NCI-H2107 treated with DMSO at 0.1 percent for 48 hours (cell line): ENCODE measurements around the gene FARS2.

Source experiments
- DNase-seq: peaks from one replicate; lab custom pipeline; 2025; ENCODE audit not compliant: unreplicated experiment; lab: John Stamatoyannopoulos, UW

The FARS2 gene

DNA sequence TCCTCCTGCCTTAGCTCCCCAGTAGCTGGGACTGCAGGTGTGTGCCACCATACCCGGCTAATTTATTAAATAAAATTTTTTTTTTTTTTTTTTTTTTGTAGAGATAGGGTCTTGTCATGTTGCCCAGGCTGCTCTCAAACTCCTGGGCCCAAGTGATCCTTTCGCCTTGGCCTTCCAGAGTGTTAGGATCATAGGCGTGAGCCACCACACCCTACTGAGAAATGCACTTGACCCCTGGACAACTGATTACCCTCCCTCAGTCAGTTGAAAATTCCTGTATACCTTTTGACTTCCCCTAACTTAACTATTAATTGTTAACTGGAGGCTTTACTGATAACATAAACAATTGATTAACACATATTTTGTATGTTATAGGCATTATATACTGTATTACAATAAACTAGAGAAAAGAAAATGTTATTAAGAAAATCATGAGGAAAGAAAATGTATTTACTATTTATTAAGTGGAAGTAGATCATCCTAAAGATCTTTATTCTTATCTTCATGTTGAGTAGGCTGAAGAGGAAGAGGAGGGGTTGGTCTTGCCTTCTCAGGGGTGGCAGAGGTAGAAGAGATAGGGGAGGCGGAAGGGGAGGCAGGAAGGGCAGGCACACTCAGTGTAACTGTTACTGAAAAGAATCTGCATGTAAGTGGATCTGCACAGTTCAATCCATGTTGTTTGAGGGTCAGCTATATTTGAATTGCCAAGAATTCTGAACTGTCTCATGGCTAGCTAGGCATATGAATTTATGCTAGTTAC, 104.3 kb downstream of the FARS2 start:
- no peak for DNase-seq

DNA sequence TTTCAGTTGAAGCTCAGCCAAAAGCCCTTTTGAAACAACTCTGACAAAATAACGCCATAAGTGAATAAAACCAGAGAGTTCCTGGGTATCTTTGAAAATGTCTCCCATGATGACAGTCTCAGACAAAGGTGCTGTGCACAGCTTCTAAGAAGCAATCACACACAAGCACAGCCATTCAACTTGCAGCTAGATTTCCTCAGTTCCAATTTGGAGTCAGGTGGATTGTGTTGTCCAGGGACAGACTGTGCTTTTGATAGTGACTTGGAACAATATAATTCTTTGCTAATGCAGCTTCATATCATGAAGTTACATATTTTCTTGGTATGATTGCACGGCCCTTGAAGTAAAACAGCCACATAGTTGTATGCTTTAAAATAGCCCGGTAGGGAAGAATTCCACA, 105.6 kb downstream of the FARS2 start:
- DNase-seq = no peak

DNA sequence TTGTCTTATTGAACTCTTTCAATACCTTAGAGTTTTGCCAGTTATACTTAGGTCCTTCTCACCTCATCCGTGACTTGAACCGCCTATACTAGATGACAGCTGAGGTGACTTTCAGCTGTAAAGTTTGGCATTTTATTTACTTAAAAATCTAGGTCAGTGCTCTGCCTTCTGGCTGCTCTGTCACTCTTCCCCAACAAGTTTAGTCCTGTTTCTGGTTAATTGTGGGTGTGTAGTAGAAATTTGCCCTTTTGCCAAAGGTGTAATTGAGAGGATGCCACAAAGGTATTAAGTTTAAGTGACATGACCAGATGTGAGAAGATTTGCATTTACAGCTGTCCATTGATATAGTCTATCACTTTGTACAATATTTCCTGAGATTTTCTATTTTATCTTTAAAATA, 106.2 kb downstream of the FARS2 start:
- no peak for DNase-seq

DNA sequence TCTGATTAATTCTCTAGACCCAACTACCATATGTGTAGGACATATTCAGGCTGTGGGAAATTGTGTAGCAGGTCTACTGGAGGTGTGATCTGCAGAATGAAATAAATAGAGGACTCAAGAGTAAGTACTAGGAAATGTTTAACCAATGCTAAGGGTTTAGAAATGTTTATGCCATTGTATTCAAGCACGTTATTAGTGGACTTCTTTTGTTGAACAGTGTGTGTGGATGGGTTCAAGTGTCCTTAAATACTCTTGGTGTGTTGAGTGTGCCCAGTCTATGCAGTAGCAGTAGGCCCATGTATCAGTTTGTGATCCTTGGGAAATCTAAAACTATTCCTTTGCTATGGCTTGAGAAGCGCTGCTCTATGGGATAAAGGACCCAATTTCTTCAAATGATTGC, 112.1 kb downstream of the FARS2 start:
- DNase-seq = no peak

DNA sequence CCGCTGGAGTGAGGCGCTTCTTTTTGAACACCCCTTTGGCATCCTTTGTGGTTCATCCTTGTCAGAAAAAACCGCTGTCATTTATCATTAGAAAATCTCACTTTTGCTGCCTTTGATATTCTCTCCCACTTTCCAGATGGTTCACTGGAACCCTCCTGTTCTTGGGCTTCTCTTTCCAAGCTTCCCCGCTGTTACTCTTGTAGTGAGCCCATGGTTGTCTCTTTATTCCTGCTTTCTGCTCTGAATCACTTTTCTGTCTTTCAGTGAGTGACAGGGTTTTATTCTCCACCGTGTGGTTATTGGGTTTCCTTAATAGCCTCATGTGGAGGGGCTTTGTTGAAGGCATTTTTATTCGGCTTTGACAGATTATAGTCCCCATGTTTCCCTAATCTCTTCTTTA, 117.0 kb downstream of the FARS2 start:
- no peak for DNase-seq

DNA sequence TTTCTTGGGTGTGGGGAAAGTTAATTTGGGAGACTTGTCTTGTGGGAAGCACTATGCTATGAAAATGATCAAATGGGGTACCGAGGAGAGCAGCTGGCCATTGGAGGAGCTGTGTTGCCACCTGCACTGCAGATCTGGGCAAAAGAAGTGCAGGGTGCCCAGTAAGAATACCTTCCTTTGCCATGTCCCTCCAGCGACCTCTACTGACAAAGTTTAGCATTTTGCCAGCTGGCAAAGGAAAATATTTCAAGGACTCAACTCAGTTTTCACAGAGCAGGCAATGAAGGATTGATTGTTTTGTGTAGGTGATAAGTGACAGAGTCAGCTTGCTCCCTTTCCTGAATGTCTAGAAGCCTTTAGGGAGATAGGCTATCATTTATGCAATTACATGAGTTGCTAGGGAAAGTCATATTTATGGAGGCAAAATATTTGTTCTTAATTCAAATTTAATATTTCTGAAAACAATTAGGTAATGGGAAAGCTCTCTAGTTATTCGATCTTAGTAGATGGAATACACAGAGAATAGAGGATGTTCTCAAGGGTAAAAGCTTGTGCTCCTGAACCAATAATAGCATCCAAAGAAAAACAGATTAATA, 118.4 kb downstream of the FARS2 start:
- no peak for DNase-seq

DNA sequence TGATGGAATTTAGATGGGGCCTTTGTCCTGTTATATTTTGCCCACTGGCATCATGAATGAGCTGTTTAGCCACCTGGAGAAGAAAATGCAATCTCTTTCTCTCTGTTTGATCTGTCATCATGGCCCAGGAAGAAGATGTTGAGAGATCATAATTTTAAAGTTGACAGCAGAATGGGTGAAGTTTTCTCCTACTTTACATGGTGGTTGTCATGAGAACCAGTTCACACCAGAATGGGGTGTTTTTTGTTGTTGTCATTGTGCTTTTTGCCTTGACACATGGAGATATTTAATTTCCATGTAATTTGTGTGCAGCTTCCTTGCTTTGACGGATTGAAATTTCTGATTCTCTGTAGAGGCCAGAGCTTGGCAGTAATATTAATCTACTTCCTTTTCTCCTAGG, 122.5 kb downstream of the FARS2 start:
- DNase-seq = no peak

DNA sequence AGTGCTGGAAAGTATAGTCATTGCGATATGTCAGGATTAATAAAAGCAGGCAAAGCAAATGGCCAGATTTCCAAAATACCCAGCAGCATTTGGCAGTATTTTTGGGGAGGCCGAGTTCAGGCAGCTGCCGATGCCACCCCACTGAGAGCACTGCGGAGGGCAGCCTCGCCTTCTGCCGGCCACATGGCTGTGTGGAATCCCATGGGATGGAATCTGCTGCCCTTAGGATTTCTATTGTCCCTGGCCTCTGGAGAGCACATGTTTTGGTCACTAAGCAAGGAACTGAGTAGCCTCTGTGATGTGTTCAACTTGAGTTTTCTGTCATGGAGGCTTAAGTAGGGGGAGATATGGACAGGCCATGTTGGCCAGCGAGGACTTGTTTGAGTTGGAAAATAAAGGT, 123.0 kb downstream of the FARS2 start:
- DNase-seq = no peak

DNA sequence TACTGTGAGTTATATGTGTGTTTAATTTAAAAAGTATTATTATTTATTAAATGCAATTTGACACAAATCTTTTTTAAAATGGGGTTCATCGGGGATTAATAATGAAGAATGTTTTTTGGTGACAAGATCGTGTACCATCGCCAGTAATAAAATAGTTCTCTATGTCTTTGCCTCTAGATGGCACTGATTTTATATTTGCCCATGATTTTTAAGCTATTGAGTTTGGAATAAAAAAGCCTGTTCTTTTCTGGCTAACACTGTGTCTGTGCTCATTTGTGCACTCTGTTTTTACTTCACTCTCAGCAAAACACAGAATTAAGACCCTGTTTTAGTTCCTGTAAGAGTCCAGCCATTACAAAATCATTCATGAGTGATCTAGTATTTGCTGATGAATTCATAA, 127.0 kb downstream of the FARS2 start:
- DNase-seq = no peak

DNA sequence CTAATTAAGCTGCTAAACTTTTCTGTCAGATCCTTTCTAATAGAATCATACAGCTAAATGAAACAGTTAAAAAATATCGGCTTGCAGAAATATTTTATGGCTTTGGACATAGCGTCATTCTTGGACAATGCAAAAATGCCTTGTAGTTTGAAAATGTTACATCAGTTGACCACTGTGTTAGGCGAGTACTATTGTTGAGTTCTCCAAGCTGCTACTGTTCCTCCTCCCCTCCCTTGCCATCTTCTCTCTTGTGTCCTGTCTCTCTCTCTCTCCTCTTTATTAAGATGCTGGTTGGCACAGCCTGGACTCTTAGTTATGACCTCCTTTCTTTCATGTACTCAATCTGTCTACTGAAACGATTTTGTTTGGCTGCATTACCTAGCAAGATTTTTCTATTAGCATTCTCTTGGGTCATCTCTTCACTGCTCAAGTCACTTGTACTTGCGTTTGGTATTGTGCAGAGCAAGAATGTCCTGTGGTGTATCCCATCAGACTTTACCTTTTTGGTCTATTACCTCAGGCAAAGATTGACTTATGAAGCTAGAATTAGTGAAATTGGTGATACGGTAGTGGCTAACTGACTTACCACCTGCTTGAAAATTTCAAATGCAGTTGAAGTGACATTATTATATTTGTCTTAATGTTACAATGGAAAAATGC, 127.9 kb downstream of the FARS2 start:
- no peak for DNase-seq

DNA sequence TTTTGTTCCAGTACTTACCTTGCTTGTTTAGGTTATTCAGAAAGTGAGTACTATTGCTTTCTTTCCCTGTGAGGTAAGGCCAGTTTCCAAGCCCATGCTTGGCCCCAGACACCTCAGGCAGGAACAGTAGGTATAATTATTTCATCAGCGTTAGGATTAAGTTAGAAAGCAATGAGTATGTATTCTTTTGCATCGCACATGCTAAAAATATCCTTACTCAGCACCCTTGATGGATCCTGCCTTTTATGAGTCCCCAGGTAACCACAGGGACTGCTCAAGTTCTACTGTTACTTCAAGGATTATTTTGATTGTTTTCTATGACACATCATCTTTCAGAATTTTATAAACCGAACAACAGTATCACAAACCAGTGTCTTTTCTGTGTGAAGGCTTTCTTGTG, 128.9 kb downstream of the FARS2 start:
- DNase-seq = no peak

DNA sequence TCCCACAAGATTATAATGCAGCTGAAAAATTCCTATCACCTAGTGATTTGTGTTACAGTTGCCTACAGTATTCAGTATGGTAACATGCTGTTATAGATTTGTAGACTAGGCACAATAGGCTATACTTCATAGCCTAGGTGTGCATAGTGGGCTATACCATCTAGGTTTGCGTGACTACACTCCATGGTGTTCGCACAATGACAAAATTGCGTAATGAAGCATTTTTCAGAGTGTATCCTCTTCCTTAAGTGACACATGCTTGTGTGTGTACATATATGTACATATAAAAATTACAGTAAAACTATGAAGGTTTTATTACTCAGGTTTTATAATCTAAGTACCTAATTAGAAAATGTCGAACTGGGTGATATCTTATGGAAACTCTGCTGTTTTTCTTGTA, 133.0 kb downstream of the FARS2 start:
- DNase-seq = no peak

DNA sequence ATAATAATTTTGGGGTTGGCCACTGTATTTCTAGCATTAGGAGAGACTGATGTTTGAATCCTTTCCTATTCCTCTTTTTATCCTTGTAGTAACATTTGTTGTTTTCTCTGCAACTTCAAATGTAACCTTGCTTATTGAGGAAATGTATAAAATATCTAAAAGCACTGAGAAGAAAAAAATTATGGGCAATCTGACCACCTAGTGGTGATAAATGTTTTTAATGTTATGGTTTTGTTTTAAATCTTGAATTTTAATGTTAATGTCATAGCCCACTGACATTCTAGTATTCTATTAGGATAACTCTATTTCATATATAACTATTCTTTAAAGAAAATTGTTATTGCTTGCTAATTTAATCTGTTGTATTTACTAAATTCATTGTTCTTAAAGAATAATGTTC, 134.4 kb downstream of the FARS2 start:
- no peak for DNase-seq

DNA sequence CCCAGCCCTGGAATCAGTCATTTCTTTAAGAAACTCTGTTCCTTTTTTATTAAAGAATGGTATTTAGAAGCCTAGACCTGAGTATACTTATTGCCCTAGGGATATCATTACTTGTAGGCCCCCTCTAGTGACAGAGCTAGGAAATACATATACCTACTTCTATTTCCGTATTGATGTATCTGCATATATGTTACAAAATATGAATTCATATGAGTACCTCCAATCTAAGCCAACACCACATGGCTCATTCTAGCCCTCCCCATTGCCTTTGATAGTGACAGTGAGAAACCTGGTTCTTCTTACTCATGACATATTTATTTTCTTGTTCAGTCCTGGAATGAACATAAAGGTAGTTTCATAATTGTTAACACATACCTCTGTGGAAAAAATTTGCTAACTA, 137.2 kb downstream of the FARS2 start:
- peak; percentile 4 for DNase-seq

DNA sequence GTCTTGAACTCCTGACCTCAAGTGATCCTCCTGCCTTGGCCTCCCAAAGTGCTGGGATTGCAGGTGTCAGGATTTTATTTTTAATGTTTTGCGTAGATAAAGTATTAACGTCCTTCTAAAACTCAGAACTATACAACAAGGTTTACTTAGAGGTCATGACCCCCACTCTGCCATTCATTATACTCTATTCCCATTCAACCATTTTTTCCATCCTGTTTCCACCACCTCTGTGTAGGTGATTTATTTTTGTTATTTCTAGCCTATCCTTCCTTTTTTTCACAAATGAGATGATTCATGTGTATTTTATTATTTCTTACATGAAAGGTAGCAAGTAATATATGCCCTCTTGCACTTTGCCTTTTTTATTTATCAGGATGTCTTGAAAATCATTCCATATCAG, 138.1 kb downstream of the FARS2 start:
- DNase-seq = no peak

DNA sequence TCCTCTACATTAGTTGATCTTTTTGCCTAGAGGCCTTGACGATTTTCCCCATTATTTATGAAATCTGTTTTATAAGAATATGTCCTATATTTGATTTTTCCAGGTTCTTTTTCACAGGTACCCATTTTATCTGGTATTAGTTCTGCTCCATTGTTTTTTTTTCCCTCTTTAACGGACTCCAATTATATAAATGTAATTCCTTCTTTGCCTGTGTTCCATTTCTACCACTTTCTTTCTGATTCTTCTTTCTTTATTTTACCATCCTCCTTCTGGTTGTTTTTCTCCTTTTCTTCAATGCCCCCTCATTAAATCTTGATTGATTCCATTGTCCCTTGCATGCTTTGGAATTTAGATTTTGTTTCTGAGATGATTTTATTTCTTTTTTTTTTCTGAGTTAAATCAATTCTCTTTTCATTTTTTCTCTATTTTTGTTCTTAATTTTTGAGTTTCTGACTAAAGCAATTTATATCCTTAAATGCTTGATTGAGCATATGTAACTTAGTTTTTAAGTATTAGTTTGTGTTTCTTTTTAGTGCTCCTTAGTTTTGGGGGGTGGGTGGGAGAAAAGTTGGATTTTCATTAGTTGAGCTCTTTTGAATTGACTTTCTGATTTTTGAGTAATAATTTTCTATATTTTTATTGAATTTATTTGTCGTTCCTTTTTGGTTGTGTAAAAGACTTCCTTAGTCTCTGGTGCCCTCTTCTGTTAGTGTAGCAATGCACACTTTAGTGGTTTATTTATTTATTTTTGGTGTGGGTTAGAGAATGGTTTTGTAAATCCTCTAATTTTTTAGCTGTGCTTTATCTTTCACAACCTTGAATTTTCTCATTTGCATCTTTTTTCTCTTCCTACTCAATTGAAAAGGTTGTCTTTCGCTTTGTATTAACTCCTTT, 140.8 kb downstream of the FARS2 start:
- DNase-seq = peak; percentile 15

DNA sequence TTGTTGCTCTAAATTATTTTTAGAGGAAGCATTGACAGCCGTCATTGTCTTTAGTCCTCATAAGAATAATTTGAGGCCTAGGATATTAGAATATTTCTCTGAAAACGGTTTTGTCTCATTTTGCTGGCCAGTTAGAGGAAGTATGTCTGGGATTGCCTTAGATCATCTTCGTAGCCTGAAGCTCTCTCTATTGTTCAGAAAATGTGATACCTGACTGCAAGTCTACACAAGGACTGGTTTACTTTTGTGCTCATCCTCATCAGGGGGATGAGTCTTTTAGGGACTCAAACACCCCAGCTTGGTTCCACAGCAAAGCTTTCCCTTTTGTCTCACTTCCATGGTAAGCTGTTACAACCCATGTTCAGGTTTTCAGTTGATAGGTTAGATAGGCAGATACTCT, 141.8 kb downstream of the FARS2 start:
- DNase-seq = no peak

DNA sequence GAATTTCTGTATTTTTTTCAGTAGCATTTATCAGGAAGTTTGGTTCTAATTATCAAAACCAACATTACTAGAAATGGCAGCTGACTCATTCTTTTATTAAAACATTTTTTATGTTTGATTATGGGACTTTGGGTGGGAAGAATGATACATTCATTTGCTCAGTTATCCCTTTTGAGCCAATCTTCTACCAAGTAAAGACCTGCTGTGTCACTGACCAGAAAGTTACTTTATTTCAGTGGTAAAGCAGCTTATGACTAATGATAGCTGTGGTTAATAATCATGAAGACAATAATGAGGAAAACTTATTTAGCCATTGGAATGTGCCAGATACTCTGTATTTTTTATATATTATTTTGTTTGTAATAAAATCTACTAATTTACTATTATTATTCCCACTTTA, 142.3 kb downstream of the FARS2 start:
- DNase-seq = no peak

DNA sequence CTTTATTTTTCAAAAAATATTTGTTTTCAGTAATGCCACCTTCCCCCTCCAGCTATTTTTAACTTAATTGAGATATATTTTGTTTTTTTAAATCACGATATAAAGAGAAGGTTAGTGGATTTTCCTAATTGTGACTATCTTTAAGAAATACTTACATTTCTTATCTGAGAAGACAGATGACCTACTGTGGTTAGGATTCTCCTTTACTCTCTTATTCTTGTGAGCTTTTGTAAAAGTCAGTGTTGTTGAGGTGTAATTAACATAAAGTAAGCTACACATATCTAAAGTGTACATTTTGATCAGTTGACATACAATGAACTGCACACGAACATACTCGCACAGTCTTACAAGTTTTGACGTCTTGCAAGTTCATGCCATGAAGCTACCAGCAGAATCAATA, 144.7 kb downstream of the FARS2 start:
- DNase-seq = no peak

DNA sequence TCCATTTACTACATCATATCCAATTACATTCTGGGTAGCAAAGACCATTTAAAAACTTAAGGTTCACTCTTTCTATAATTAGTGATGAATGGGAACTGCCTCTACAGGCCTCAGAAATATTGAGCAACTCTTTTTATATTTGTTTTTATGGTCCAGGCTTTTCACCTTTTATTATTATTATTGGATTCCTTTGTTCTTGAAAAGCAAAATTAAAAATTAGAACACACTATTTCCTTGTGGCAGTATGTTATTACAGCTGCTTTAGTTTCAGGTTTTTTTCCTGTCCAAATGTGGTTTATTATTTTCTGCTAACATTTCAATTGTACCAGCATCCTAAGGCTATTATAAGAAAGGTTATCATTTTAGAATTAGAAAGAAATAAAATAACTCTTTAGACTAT, 150.1 kb downstream of the FARS2 start:
- peak; percentile 70 for DNase-seq

DNA sequence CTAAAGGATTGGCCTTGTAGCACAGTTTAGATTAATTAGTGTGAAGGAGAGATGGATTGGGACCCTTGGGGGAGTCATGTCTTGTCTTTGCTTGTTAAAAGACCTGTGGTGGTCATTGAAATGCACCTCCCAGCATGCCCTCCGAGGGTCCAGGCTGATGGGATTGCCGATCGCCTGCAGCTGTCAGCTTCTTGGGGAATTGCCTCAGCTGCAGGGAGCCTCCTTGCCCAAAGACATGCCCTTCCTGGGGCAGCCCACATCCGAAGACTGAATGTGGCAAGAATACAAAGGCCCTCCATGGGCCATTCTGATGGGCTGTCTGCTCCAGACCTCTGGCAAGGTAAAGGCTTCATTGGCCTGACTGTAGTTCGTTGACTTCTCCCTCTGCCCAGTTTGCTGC, 150.7 kb downstream of the FARS2 start:
- DNase-seq = no peak

DNA sequence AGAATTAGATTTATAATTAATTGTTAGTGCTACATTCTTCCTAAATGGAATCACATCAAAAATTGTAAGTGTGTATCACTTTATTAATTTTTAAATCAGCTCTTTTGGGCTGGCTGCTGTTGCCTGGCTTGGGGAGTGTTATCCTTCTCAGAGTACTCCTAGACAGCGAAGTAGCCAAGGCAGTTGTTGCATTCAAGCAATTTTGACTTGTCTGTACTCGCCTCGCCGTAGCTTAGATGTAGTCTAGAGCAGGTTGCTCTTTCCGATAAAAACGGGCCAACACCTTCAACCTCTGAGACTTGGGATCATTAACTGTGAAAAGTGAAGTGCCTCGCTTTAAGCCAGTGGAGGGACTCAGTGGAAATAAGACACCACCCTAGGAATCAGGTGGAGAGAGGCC, 151.3 kb downstream of the FARS2 start:
- no peak for DNase-seq
